Uterus (tissue), 4 donors: Measurements from ENCODE around the gene ELMO1. TPM values are rescaled to one million over a fixed set of nuclear protein-coding genes. Genes with fewer than 3 reads are reported as not detected.

Experiments used
- DNase-seq, 2 donors: peaks; one replicate each; pipeline ENCODE4 v3.0.0-alpha.2; 2019 to 2020
- H3K27ac ChIP-seq, 2 donors: fragments of 200-600 bp; sonication (generic); 1 replicate in 1 of 2; 2 replicates in 1 of 2; pipeline ENCODE4 v1.5.1; 2016 to 2018
- H3K27me3 ChIP-seq, 2 donors: fragments of 200-600 bp; sonication (generic); one replicate each; pipeline ENCODE4 v1.5.1; 2018 to 2019; ENCODE audit warnings: control low read depth in 1 of 2
- H3K36me3 ChIP-seq, 2 donors: fragments of 200-600 bp; sonication (generic); one replicate each; pipeline ENCODE4 v1.5.1; 2019; ENCODE audit warnings: control low read depth in 1 of 2
- H3K4me1 ChIP-seq, 2 donors: fragments of 200-600 bp; sonication (generic); one replicate each; pipeline ENCODE4 v1.5.1; 2018 to 2019; ENCODE audit warnings: control low read depth in 1 of 2
- H3K4me3 ChIP-seq, 2 donors: fragments of 200-600 bp; sonication (generic); 1 replicate in 1 of 2; 2 replicates in 1 of 2; pipeline ENCODE4 v1.5.1; 2018 to 2019; ENCODE audit warnings: mild to moderate bottlenecking in 1 of 2
- H3K9me3 ChIP-seq, 2 donors: fragments of 200-600 bp; sonication (generic); one replicate each; pipeline ENCODE4 v1.5.1; 2019; ENCODE audit warnings: control low read depth in 1 of 2
- POLR2A ChIP-seq, 2 donors: fragments of 450-650 bp; IDR thresholded peaks; one replicate each; pipeline ENCODE4 v1.6.1; 2016; ENCODE audit warnings: antibody characterized with exemption in 2 of 2, mild to moderate bottlenecking in 1 of 2, moderate library complexity in 1 of 2
- intact Hi-C: fragments of 100-400 bp; cut with DNase I; formaldehyde crosslinking; loops from one replicate; pipeline ENCODE4 v1.15.1; 2023; ENCODE audit warnings: low total_unique reads
- total RNA-seq, 4 donors: library from RNA; depleted of rRNA in 3 of 4; stranded (reverse); fragments of >200 nt in 3 of 4; gene quantifications; one replicate each; pipeline versions ENCODE4 v1.1.0 to v1.2.4, GENCODE V29; 2014 to 2023
- TF ChIP-seq, protein P1 (sequence below), 4 experiments: fragments of 200-600 bp in 2 of 4; fragments of 450-650 bp in 2 of 4; sonication (generic) in 2 of 4; IDR thresholded peaks; one replicate each; pipeline ENCODE4 v1.5.1; 2016 to 2019; ENCODE audit warnings: antibody characterized with exemption in 4 of 4, mild to moderate bottlenecking in 2 of 4, moderate library complexity in 1 of 4
- donor health status: DM: yes; HTN: yes; CAD: no.

The ELMO1 gene
- total RNA-seq, 4 donors from 2014 or later, result 37.9 to 64.7 (median 55.5) TPM

DNA sequence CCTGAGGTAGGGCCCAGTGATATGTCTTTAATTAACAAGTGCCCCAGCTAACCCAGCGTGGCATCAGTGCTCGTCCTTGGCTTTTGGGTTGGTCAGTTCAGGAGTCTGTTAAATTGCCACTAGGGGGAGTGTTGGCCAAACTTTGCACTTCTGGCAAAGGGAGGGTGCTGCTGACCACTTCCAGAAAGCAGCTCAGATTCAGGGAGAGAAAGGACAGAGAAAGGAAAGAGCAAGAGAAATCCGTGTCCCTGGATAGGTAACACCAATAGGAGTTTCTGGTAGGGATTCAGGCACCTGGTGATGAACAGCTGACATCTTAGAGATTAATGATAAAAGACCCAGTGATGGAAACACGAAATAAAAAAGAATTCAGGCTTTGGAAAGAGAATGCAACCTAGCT, 481.3 kb downstream of the ELMO1 start:
- intact Hi-C loops, result loop anchor here (10.0 kb wide), 1 partner anchor 217 kb away; no protein-coding TSS in a partner anchor
- Histone ChIP-seq H3K4me1 (no peaks in the 10 kb centered on the region), H3K4me3 (no peak overlapping the region), H3K9me3 (no peaks in the 10 kb centered on the region), H3K36me3 (no peaks in the 10 kb centered on the region), H3K27ac (no peak overlapping the region), H3K27me3 (no peaks in the 10 kb centered on the region)
- DNase-seq, result peak; percentile 59 to 60
- TF ChIP-seq, protein P1, sequence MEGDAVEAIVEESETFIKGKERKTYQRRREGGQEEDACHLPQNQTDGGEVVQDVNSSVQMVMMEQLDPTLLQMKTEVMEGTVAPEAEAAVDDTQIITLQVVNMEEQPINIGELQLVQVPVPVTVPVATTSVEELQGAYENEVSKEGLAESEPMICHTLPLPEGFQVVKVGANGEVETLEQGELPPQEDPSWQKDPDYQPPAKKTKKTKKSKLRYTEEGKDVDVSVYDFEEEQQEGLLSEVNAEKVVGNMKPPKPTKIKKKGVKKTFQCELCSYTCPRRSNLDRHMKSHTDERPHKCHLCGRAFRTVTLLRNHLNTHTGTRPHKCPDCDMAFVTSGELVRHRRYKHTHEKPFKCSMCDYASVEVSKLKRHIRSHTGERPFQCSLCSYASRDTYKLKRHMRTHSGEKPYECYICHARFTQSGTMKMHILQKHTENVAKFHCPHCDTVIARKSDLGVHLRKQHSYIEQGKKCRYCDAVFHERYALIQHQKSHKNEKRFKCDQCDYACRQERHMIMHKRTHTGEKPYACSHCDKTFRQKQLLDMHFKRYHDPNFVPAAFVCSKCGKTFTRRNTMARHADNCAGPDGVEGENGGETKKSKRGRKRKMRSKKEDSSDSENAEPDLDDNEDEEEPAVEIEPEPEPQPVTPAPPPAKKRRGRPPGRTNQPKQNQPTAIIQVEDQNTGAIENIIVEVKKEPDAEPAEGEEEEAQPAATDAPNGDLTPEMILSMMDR (IDR thresholded peaks at IDR 0.05), result peak; percentile 71 to 76 (median 74)
- TF ChIP-seq POLR2A (IDR thresholded peaks at IDR 0.05), result no peak

DNA sequence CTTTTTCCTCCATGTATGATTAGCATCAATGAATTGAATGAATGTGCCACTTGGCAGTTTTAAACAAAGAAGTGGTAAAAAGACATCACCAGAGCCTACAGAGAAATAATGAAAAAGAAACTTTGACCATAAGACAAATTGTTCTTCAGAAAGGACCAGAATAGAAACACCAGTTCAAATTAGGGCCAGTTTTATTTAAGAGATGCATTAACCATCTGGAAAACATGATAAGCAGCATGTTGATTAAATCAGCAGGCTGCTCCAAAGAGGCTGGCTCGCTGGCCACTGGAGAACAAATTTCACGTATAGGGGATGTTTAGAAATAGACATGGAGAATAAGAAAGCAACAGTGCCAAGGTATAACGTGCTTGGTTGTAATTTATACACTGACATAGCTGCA, 482.0 kb downstream of the ELMO1 start:
- Histone ChIP-seq H3K36me3 (no peaks in the 10 kb centered on the region), H3K27ac (no peak overlapping the region), H3K27me3 (no peaks in the 10 kb centered on the region), H3K4me3 (no peak overlapping the region), H3K9me3 (no peaks in the 10 kb centered on the region), H3K4me1 (no peaks in the 10 kb centered on the region)
- DNase-seq, result no peak
- TF ChIP-seq POLR2A (IDR thresholded peaks at IDR 0.05), result no peak
- TF ChIP-seq, protein P1 (IDR thresholded peaks at IDR 0.05), result no peak
- intact Hi-C loops, result loop anchor here (10.0 kb wide), 1 partner anchor 218 kb away; no protein-coding TSS in a partner anchor

DNA sequence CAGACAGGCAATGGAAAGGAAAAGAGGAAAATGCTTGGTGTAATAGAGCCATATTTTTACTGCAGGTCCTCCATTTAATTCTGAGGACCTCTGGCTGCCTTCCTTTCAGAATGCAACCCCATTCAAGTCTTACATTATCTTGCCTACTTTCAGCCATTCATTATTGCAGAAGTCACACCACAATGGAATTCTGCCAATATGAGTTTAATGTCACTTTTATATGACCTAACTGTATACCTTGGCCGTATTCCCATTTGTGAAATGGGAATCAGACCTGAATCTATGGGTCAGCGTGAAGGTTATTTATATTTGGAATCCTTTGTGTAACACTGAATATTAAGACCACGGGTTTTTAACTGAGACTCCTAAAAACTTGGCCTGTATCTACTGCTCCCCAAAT, 482.6 kb downstream of the ELMO1 start:
- Histone ChIP-seq H3K4me1 (no peaks in the 10 kb centered on the region), H3K27me3 (no peaks in the 10 kb centered on the region), H3K27ac (no peak overlapping the region), H3K4me3 (no peak overlapping the region), H3K36me3 (no peaks in the 10 kb centered on the region), H3K9me3 (no peaks in the 10 kb centered on the region)
- no peak for DNase-seq
- TF ChIP-seq, protein P1 (IDR thresholded peaks at IDR 0.05), result no peak
- TF ChIP-seq POLR2A (IDR thresholded peaks at IDR 0.05), result no peak
- intact Hi-C loops, result loop anchor here (10.0 kb wide), 1 partner anchor 219 kb away; no protein-coding TSS in a partner anchor

DNA sequence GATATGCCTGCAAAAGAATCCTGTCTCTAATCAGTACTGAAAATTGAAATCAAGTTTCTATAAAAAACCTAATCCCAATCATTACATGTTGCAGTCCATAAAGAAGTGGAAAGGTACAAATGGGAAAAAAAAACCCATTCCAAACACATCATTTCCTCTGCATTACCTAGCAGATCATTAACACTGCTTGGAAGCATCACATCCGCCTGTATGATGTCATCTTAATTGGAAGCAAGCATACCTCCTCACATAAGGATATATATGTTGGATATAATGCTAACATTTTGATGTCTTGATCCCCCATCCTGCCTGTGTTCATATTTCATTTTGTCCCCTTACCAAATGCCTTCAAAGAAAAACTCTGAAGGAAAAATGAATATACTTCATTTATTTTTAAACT, 483.0 kb downstream of the ELMO1 start:
- Histone ChIP-seq H3K27ac (no peak overlapping the region), H3K9me3 (no peaks in the 10 kb centered on the region), H3K36me3 (no peaks in the 10 kb centered on the region), H3K4me3 (no peak overlapping the region), H3K4me1 (no peaks in the 10 kb centered on the region), H3K27me3 (no peaks in the 10 kb centered on the region)
- no peak for TF ChIP-seq POLR2A (IDR thresholded peaks at IDR 0.05)
- TF ChIP-seq, protein P1 (IDR thresholded peaks at IDR 0.05), result no peak
- intact Hi-C loops, result loop anchor here (10.0 kb wide), 1 partner anchor 219 kb away; no protein-coding TSS in a partner anchor
- no peak for DNase-seq

DNA sequence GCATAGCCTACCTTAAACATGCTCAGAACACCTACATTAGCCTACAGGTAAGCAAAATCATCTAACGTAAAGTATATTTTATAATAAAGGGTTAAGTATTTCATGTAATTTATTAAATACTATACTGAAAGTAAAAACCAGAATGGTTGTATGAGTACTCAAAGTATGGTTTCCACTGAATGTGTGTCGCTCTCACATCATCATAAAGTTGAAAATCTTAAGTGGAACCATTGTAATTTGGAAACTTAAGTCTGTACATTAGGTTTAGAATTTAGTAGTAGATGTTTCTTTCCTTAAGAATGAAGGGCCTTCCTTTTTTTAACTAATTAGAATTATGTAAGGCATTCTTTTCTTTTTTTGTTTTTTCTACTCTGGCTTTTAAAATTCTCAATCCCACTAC, 484.4 kb downstream of the ELMO1 start:
- H3K27me3 ChIP-seq, result no peaks in the 10 kb centered on the region
- intact Hi-C loops, result loop anchor here (10.0 kb wide), 1 partner anchor 221 kb away; no protein-coding TSS in a partner anchor

More for the DNA sequence above, 484.4 kb downstream of the ELMO1 start:
- no peaks in the 10 kb centered on the region for H3K9me3 ChIP-seq
- no peak overlapping the region for H3K27ac ChIP-seq
- DNase-seq, result no peak
- no peaks in the 10 kb centered on the region for H3K4me1 ChIP-seq
- no peaks in the 10 kb centered on the region for H3K36me3 ChIP-seq
- no peak overlapping the region for H3K4me3 ChIP-seq
- TF ChIP-seq, protein P1 (IDR thresholded peaks at IDR 0.05), result no peak
- TF ChIP-seq POLR2A (IDR thresholded peaks at IDR 0.05), result no peak
